HEK293T (cell line): ENCODE measurements around the gene RBM44.

Experiments used
- CTCF ChIA-PET: fragments of 350-600 bp; formaldehyde crosslinking; extraction: SDS; loops from one replicate; lab custom pipeline; 2021; ENCODE audit warnings: antibody characterized with exemption, inconsistent platforms; lab: Yijun Ruan, JAX
- POLR2A ChIA-PET: fragments of 350-600 bp; formaldehyde crosslinking; extraction: SDS; loops from one replicate; lab custom pipeline; 2020; ENCODE audit warnings: antibody characterized with exemption, inconsistent platforms; lab: Yijun Ruan, JAX
- DNase-seq: peaks from one replicate; pipeline ENCODE4 v3.0.0; 2012; ENCODE audit warnings: mixed read lengths; ENCODE audit errors: extremely low spot score
- ARNT ChIP-seq: fragments of 450-650 bp; IDR thresholded peaks from 2 replicates; pipeline ENCODE4 v1.6.1; 2017; ENCODE audit warnings: mild to moderate bottlenecking
- BHLHE40 ChIP-seq: fragments of 450-650 bp; IDR thresholded peaks from 2 replicates; pipeline ENCODE4 v1.6.1; 2016; ENCODE audit warnings: mild to moderate bottlenecking, moderate library complexity, borderline replicate concordance
- CTBP1 ChIP-seq: fragments of 450-650 bp; IDR thresholded peaks from 2 replicates; pipeline ENCODE4 v1.6.1; 2016; ENCODE audit warnings: borderline replicate concordance
- ELF4 ChIP-seq: fragments of 450-650 bp; IDR thresholded peaks from 2 replicates; pipeline ENCODE4 v1.6.1; 2017; ENCODE audit warnings: antibody characterized with exemption
- FOXA1 ChIP-seq: fragments of 450-650 bp; IDR thresholded peaks from 2 replicates; pipeline ENCODE4 v1.6.1; 2016; ENCODE audit warnings: mild to moderate bottlenecking
- FOXK2 ChIP-seq: fragments of 450-650 bp; IDR thresholded peaks from 2 replicates; pipeline ENCODE4 v1.6.1; 2016; ENCODE audit warnings: mild to moderate bottlenecking
- FOXM1 ChIP-seq: fragments of 450-650 bp; IDR thresholded peaks from 2 replicates; pipeline ENCODE4 v1.6.1; 2017; ENCODE audit warnings: mild to moderate bottlenecking, borderline replicate concordance
- HDGF ChIP-seq: fragments of 450-650 bp; IDR thresholded peaks from 2 replicates; pipeline ENCODE4 v1.6.1; 2017; ENCODE audit warnings: antibody characterized with exemption, borderline replicate concordance
- L3MBTL2 ChIP-seq: fragments of 450-650 bp; conservative IDR thresholded peaks from 2 replicates; pipeline ENCODE4 v1.6.1; 2016; ENCODE audit warnings: mild to moderate bottlenecking
- LEF1 ChIP-seq: fragments of 450-650 bp; IDR thresholded peaks from 2 replicates; pipeline ENCODE4 v1.6.1; 2017; ENCODE audit warnings: mild to moderate bottlenecking, borderline replicate concordance
- NFRKB ChIP-seq: fragments of 450-650 bp; IDR thresholded peaks from 2 replicates; pipeline ENCODE4 v1.6.1; 2016; ENCODE audit warnings: mild to moderate bottlenecking, moderate library complexity
- PKNOX1 ChIP-seq: fragments of 450-650 bp; IDR thresholded peaks from 2 replicates; pipeline ENCODE4 v1.6.1; 2016
- SP1 ChIP-seq: fragments of 450-650 bp; IDR thresholded peaks from 2 replicates; pipeline ENCODE4 v1.6.1; 2017
- SUZ12 ChIP-seq: fragments of 450-650 bp; IDR thresholded peaks from 2 replicates; pipeline ENCODE4 v1.6.1; 2016; ENCODE audit warnings: mild to moderate bottlenecking
- TARDBP ChIP-seq: fragments of 450-650 bp; IDR thresholded peaks from 2 replicates; pipeline ENCODE4 v1.6.1; 2016
- ZNF384 ChIP-seq: fragments of 450-650 bp; IDR thresholded peaks from 2 replicates; pipeline ENCODE4 v1.6.1; 2016

RBM44 gene

DNA sequence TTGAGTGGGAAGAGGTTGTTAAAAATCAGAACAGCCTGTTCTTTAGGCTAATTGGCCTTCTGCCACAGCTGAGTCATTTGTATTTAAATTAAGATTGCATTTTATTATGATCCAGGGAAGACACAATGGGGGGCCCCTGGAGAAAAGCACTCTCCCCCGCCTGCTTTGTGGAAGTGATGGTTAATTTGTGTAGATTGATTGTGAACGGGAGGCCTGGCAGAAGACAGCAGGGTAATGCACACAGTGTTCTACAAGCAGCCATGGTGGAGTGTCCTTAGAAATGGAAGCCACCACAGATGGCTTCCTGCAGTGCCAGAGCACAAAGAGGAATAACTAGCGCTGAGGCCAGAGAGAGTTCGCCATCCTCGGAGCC, 80.5 kb downstream of the RBM44 start:
- POLR2A ChIA-PET = no interaction called here
- CTCF ChIA-PET = no interaction called here
- no peak for DNase-seq
- TF ChIP-seq FOXK2 (no peak), PKNOX1 (no peak), SP1 (no peak), TARDBP (no peak), SUZ12 (no peak), L3MBTL2 (no peak), LEF1 (no peak), FOXA1 (no peak), CTBP1 (no peak), FOXM1 (no peak), ZNF384 (no peak), HDGF (no peak)

DNA sequence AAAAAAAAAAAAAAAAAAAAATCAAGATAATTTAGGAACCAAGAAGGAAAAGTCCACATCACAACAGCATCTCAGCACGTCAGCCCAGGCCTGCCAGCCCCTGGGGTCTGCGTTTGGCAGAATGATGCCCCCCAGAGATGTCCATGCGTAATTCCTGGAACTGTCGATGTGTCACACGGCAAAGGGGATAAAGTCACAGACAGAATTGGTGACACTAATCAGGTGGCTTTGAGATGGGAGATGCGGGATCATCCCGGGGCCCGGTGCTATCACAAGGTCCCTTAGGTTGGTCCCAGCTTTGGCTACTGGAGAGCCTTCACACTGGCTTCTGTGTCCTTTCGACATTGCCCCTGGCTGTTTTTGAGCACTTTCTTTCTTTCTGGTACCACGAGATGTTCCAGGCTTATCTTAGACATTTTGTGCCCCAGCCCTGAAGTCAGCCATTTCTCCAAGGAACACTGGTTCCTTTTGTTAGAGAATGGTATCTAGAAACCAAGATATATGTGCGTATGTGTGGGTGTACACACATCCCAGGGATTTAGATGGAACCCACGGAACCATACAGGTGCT, 81.5 kb downstream of the RBM44 start:
- POLR2A ChIA-PET = no interaction called here
- CTCF ChIA-PET = no interaction called here
- no peak for DNase-seq
- TF ChIP-seq ZNF384 (no peak), FOXM1 (no peak), ARNT (no peak), L3MBTL2 (no peak), HDGF (no peak), ELF4 (no peak), SUZ12 (no peak), SP1 (no peak), PKNOX1 (no peak), CTBP1 (no peak), NFRKB (no peak), TARDBP (no peak), BHLHE40 (no peak), FOXK2 (no peak), LEF1 (no peak), FOXA1 (no peak)

DNA sequence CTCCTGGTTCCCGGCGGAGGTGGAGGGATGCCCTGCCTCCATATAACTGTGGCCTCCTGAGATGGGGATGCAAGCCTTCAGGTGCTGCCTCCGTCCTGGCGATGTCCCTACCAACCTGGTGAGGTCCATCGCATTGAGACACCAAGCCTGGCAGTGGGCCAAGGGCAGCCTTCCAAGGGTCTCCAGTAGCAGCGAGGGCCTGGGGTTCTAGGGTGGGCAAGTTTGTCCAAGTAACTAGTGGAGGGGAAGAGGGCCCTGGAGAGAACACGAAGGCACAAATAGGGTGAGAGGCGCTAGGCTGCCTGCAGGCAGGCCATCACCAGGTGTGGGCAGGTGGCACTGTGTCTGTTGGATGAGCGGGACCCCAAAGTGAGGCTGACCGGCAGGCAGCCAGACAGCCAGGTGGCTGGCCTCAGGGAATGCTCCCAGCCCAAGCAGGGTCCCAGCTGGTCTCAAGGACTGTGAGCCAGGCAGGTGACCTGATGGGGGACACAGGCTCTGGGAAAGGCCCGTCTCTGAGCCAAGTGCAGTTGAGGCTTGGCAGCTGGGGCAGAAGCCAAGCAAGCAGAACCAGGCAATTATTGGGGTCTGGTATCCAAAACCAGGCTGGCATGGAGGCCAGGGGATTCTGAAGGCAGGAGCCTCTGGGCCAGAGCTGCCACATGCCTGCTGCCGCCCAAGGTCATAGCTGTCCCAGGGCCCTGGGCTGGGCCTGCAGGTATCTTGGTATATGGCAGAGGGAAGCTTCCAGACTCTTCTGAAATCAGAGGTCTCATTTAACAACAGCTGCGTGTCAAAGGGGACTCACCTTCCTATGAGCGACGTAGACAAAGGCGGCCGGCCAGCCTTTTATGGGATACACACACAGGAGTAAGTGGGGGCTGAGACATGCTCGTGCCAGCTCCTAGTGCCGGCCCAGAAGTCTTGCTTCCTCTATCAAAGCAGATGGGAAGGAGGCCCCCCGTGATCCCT, 84.2 kb downstream of the RBM44 start:
- ChIA-PET CTCF (no interaction called here), POLR2A (no interaction called here)

GRCh38 chr2:237883951-237884446, 85.4 kb downstream of the RBM44 start:
- no peak for DNase-seq
- ChIA-PET POLR2A (no interaction called here), CTCF (no interaction called here)
- TF ChIP-seq FOXM1 (no peak), CTBP1 (no peak), SUZ12 (no peak), NFRKB (no peak), ELF4 (no peak), ARNT (no peak), LEF1 (no peak), FOXA1 (no peak)

More for the DNA sequence above, 84.2 kb downstream of the RBM44 start:
- no peak for DNase-seq
- TF ChIP-seq TARDBP (no peak), FOXA1 (no peak), SUZ12 (no peak), LEF1 (no peak), CTBP1 (no peak)

DNA sequence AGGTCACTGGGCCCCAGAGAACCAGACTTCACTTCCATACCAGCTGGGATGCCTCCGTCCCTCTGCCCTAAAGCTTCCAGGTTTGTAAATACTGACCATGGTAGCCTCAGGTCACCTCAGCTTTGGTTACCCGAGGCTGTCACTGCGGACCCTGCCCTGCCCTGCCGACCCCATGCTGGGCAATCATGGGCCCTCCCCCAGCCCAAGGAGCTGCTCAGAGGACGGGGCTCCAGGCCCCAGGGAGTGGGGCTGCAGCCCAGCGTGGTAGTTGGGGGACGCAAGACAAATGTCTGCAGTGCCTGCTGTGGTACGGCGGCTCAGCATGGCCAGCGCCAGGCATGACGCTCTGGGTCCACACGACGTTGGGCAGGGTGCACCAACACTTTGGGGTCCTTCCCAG, 86.1 kb downstream of the RBM44 start:
- ChIA-PET POLR2A (no interaction called here), CTCF (no interaction called here)
- no peak for TF ChIP-seq ARNT
- no peak for TF ChIP-seq SP1
- no peak for TF ChIP-seq FOXA1
- no peak for TF ChIP-seq SUZ12
- TF ChIP-seq ELF4 = no peak
- TF ChIP-seq HDGF = no peak
- TF ChIP-seq L3MBTL2 = no peak
- no peak for TF ChIP-seq LEF1
- no peak for TF ChIP-seq PKNOX1
- no peak for TF ChIP-seq FOXM1
- no peak for TF ChIP-seq FOXK2
- no peak for TF ChIP-seq BHLHE40
- no peak for TF ChIP-seq ZNF384
- no peak for TF ChIP-seq NFRKB
- TF ChIP-seq TARDBP = no peak
- DNase-seq = no peak
